GM18858 (cell line): ENCODE measurements around the gene HES5.

Source experiments
- ATAC-seq: cut with Tn5 transposase; IDR thresholded peaks from one replicate; pipeline ENCODE4 v1.9.1; 2021; ENCODE audit not compliant: unreplicated experiment

Gene HES5

GRCh38 chr1:2533365-2533764 lies 3.3 kb upstream of the HES5 start:
- ATAC-seq = no peak

DNA sequence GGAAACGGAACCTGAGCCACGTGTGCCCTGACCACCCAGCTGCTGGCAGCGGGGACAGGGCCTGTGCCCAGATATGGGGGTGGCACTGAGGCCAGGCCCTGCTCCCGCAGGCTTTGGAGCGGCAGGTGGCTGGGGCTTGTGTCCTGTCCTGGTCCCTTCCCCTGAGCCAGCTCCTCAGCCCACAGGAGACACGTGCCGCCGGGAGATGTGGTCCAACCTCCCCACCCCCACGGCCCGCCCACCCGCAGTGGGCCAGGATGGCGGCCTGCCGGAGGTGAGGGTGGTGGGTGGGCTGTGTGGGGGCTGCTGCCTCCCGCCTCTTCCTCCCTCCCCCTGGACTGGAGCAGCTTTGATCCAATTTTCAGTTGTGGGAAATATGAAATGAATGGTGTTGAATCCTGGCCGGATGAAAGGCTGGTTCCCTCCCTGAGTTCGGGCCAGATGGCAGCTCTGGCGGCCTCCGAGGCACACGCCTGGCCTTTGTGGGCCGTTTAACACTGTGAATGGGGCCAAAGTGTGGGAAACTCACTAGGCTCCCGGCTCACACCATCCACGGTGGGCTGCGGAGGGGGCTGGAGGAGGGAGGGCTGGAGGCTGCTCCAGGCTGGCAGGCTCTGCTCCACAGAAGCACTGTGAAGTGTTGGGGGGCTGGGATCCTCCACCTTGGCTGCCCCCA lies 2.6 kb upstream of the HES5 start:
- ATAC-seq = no peak

GRCh38 chr1:2530513-2531361 lies 674 bp upstream of the HES5 start:
- no peak for ATAC-seq

- ATAC-seq = no peak
Measured at GRCh38 chr1:2528966-2529783, 888 bp downstream of the HES5 start.

DNA sequence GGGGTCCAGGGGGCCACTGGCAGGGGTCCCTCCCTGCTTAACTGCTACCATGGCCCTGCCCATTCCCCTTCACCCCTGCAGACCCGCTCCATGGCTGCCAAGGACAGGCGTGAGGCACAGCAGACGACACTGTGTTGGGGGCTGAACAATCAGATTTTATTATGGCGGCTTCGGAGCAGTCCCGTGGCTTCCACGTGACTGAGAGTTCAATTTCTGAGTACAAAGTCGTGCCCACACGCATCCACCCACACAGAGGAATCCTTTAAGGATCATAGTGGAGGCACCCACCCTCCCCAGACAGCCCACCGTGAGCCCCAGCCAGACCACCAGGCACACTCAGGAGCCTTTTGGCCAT lies 1.5 kb downstream of the HES5 start:
- no peak for ATAC-seq

- ATAC-seq = no peak
Measured at GRCh38 chr1:2528016-2528415, 2.0 kb downstream of the HES5 start.

DNA sequence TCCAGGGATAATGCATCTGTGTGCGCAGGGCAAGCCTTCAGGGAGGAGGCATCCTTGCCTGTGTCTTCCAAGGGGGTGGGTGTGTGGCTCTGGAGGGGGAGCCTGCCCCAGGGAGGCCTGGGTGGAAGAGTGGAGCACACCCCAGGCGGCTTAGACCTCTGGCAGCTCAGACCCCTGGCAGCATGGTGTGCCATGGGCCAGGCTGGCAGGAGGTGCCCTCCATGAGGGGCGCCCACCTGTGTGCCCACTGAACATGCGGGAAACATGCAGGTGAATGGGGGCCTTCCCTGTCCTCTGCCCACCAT lies 2.6 kb downstream of the HES5 start:
- no peak for ATAC-seq

DNA sequence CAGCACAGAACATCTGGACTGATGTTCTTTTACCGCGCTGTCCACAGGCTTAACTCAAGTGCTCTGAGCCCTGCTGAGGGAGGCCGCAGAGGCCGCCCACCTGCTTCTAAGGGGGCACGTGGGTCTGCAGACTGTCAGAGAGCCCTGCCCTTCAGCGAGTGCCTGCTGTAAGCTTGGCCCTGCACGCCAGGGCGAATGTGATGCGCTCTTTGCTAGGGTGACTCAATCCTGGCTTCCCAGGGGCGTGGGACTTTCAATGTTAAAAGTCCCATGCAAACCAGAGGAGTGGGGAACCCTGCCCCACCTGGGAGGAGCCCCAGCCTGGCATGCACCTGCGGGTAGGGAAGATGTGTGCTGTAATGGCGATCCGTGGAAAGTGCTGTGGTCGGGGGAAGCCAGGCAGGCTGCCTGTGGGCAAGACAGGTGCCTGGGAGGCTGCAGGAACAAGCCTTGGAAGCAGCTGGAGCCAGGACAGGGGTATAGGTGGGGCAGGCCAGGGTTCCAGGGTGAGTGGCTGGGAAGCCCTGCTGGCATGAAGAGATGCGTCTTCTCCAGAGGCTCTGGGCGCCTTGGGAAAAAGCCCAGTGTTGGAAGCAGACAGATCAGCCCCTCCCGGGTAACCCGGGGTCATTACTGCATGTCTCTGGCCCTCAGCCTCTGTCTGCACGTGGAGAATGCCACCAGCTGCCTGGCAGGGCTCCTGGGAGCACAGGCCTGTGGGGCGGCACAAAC lies 3.1 kb downstream of the HES5 start:
- ATAC-seq = no peak

DNA sequence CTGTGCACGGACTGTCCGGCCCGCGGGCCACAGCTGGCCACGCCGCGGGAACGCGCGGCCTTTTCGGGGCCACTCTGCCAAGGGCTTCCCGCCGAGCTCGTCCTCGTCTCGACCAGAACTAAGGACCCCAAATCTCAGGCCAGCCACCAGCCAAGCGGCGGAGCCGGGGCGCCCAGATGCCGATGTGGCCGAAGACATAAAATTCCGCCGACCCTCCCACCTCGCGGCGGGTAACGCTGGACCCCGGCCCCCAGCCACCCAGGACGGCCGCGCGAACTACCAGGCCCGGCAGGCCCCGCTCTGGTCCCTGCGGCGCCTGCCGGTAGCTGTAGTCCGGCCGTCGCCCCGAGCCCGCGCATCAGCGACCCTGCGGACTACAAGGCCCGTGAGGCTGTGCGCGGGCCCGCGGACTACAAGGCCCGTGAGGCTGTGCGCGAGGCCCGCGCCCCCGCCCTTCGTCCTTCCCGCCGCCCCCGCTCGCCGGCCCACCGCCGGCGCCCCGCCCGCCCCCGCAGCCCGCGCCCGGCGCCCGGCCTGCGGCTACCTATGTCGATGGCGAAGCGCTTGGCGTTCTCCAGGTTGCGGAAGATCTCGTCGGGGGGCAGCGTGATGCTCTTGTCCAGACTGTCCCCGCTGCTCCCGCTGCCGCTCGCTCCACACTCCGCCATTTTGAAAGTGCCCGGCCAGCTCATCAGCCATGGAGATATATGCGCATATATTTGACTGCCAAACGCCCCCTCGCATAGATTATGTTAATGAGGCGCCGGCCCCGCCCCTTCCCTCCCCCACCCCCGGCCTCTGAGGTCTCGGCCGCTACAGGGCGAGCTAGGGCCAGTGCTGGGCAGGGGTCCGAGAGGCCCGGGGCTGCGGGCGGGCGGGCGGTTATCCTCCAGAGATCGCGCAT lies 3.9 kb downstream of the HES5 start, which contains the start of gene PANK4:
TSS of gene PANK4 (minus strand) at position 677 of the 904 bp plus-strand sequence. CDS start at position 668, 9 bp downstream.
- ATAC-seq = peak; percentile 78

- no peak for ATAC-seq
Measured at GRCh38 chr1:2525572-2525919, 4.5 kb downstream of the HES5 start.

- no peak for ATAC-seq
Measured at GRCh38 chr1:2523891-2524609, 6.0 kb downstream of the HES5 start.

GRCh38 chr1:2523191-2523890 lies 6.7 kb downstream of the HES5 start:
- no peak for ATAC-seq

DNA sequence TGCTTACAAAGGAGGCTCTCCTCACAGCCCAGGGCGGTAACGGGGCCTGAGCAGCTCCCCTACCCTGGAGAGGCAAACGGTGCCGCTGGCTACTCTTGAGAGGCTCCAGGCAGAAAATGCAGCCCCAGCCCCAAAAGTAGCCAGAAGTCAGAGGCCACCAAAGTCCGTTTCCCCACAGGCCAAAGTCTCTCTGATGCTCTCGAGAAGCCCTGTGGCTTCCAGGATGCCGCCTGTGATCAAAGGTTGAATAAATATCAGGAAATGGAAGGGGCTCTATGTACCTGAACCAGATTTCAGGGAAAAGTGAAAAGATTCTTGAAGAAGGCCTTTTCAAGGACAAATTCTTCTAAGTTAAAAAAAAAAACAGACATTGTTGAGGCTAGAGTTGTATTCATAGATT lies 7.8 kb downstream of the HES5 start:
- ATAC-seq = no peak

- no peak for ATAC-seq
Measured at GRCh38 chr1:2520806-2521205, 9.3 kb downstream of the HES5 start.

DNA sequence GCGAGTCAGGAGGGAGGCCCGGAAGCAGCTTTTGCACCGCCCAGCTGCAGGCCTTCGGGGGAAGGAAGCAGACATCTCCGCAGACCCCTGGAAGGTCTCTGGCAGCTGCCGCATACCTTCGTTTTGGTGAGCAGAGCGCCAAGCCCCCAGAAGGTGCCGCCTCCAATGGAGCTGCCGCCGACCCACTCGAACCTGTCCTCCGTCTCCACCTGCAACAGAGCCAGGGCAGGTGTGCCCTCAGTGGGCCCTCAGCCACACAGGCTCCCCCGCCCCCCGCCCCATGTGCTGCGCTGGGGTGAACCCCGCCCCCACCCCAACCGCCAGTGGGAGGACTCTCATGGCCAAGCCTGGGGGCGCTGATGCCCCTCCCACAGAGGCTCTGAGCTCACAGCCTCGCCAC lies 9.9 kb downstream of the HES5 start:
- no peak for ATAC-seq

DNA sequence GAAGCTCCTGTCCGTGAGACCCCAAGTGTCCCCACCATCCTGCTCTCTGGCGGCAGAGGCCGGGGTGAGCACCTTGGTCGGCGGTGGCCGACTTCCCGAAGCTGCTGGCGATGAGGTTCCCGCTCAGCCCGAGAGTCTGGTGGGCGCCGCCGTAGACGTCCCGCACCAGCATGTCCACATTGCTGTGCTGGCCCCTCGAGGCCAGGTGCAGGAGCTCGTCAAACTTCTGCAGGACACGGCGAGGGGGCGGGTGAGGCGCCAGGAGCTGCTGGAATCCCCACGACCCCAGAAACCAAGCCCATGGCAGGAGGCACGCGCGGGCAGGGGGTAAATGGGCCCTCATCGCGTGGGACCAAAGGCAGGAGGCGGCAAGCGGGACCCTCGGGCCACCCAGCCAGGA lies 10.3 kb downstream of the HES5 start:
- no peak for ATAC-seq

- ATAC-seq = no peak
Measured at GRCh38 chr1:2519029-2519685, 10.9 kb downstream of the HES5 start.

DNA sequence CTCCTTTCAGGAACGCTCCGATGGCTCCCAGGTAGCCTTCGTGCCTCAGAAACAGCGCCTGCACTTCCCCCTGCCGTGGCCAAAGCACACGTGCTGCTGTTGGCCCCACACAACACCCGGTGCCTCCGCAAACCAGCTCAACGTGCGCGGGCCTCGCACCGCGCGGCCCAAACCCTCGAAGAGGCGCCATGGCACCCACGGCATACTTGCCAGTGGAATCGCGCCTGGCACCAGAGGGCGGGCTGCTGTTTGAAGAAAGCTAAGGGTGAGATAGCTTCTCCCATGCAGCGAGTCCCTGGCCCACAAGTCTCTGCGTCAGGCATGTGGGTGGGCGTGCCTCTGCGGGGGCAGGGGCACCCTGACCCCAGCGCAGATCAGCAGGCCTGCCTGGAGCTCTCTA lies 11.5 kb downstream of the HES5 start:
- no peak for ATAC-seq
